ENCODE measurements around the gene MAPK8IP1.

The MAPK8IP1 gene

GRCh38 chr11:45906096-45906682, 20.7 kb downstream of the MAPK8IP1 start:
- no peak overlapping the region for H3K27ac Mint-ChIP-seq
- peaks cover 24% of the 10 kb centered on the region for H3K36me3 Mint-ChIP-seq
- H3K4me1 Mint-ChIP-seq: peaks cover 19% of the 10 kb centered on the region
- ATAC-seq (peak; percentile 3), DNase-seq (ENCODE audit: low spot score in 2 of 2) (no peak)
- no peaks in the 10 kb centered on the region for H3K9me3 Mint-ChIP-seq
- H3K4me3 Mint-ChIP-seq: no peak overlapping the region

GRCh38 chr11:45906965-45907611, 21.6 kb downstream of the MAPK8IP1 start, which contains the start of gene FREY1:
TSS of gene FREY1 (minus strand) at chr11:45907271. CDS start at chr11:45907245, 26 bp downstream.
- H3K27ac Mint-ChIP-seq: peak within 1 kb of the TSS; percentile 60
- no peaks in the 10 kb centered on the region for H3K9me3 Mint-ChIP-seq
- H3K4me1 Mint-ChIP-seq: peaks cover 19% of the 10 kb centered on the region
- peaks cover 33% of the 10 kb centered on the region for H3K36me3 Mint-ChIP-seq
- DNase-seq (ENCODE audit: low spot score in 2 of 2) (no peak), ATAC-seq (no peak)
- H3K4me3 Mint-ChIP-seq: no peak within 1 kb of the TSS

GRCh38 chr11:45907911-45908370, 22.5 kb downstream of the MAPK8IP1 start:
- H3K9me3 Mint-ChIP-seq: no peaks in the 10 kb centered on the region
- peaks cover 41% of the 10 kb centered on the region for H3K36me3 Mint-ChIP-seq
- H3K4me1 Mint-ChIP-seq: peaks cover 19% of the 10 kb centered on the region
- DNase-seq (ENCODE audit: low spot score in 2 of 2): no peak
- no peak overlapping the region for H3K4me3 Mint-ChIP-seq
- no peak for ATAC-seq
- peak overlapping the region; percentile 60 for H3K27ac Mint-ChIP-seq

- no peak overlapping the region for H3K27ac Mint-ChIP-seq
- ATAC-seq (no peak), DNase-seq (ENCODE audit: low spot score in 2 of 2) (no peak)
- H3K9me3 Mint-ChIP-seq: no peaks in the 10 kb centered on the region
- H3K4me1 Mint-ChIP-seq: peaks cover 28% of the 10 kb centered on the region
- H3K4me3 Mint-ChIP-seq: no peak overlapping the region
- peaks cover 50% of the 10 kb centered on the region for H3K36me3 Mint-ChIP-seq
These were observed 24.4 kb downstream of the MAPK8IP1 start for GRCh38 chr11:45909594-45910475.

GRCh38 chr11:45910623-45911022, 25.2 kb downstream of the MAPK8IP1 start:
- no peak overlapping the region for H3K4me3 Mint-ChIP-seq
- H3K27ac Mint-ChIP-seq: no peak overlapping the region
- H3K9me3 Mint-ChIP-seq: no peaks in the 10 kb centered on the region
- no peak for DNase-seq (ENCODE audit: low spot score in 2 of 2)
- ATAC-seq: no peak
- peaks cover 34% of the 10 kb centered on the region for H3K4me1 Mint-ChIP-seq
- H3K36me3 Mint-ChIP-seq: peaks cover 56% of the 10 kb centered on the region

GRCh38 chr11:45913514-45913913, 28.1 kb downstream of the MAPK8IP1 start:
- no peak for DNase-seq (ENCODE audit: low spot score in 2 of 2)
- Mint-ChIP-seq H3K27ac (no peak overlapping the region), H3K36me3 (peaks cover 68% of the 10 kb centered on the region), H3K9me3 (no peaks in the 10 kb centered on the region), H3K4me1 (peaks cover 43% of the 10 kb centered on the region), H3K4me3 (no peak overlapping the region)
- ATAC-seq: no peak

GRCh38 chr11:45913942-45914635, 28.6 kb downstream of the MAPK8IP1 start:
- H3K4me1 Mint-ChIP-seq: peaks cover 44% of the 10 kb centered on the region
- H3K9me3 Mint-ChIP-seq: no peaks in the 10 kb centered on the region
- DNase-seq (ENCODE audit: low spot score in 2 of 2) (no peak), ATAC-seq (no peak)
- peaks cover 67% of the 10 kb centered on the region for H3K36me3 Mint-ChIP-seq
- H3K27ac Mint-ChIP-seq: no peak overlapping the region
- H3K4me3 Mint-ChIP-seq: no peak overlapping the region

GRCh38 chr11:45915446-45915845, 30.0 kb downstream of the MAPK8IP1 start:
- Mint-ChIP-seq H3K4me1 (peaks cover 54% of the 10 kb centered on the region), H3K4me3 (peak overlapping the region; percentile 97), H3K36me3 (peaks cover 63% of the 10 kb centered on the region), H3K9me3 (no peaks in the 10 kb centered on the region), H3K27ac (no peak overlapping the region)
- DNase-seq (ENCODE audit: low spot score in 2 of 2): no peak
- no peak for ATAC-seq

GRCh38 chr11:45917286-45917622, 31.8 kb downstream of the MAPK8IP1 start:
- Mint-ChIP-seq H3K4me1 (peaks cover 62% of the 10 kb centered on the region), H3K36me3 (peaks cover 47% of the 10 kb centered on the region)

GRCh38 chr11:45917623-45918330, 32.3 kb downstream of the MAPK8IP1 start, which contains the start of gene PEX16:
TSS of gene PEX16 (minus strand) at chr11:45917877. CDS start at chr11:45917811, 66 bp downstream.
- peaks cover 62% of the 10 kb centered on the region for H3K4me1 Mint-ChIP-seq
- peak within 1 kb of the TSS; percentile 97 for H3K4me3 Mint-ChIP-seq
- peak within 1 kb of the TSS; percentile 97 for H3K27ac Mint-ChIP-seq
- H3K9me3 Mint-ChIP-seq: no peaks in the 10 kb centered on the region
- H3K36me3 Mint-ChIP-seq: peaks cover 42% of the 10 kb centered on the region
- peak; percentile 80 to 96 for DNase-seq (ENCODE audit: low spot score in 2 of 2)
- ATAC-seq: peak; percentile 91

More at GRCh38 chr11:45917286-45917622, 31.8 kb downstream of the MAPK8IP1 start:
- Mint-ChIP-seq H3K27ac (peak overlapping the region; percentile 97), H3K9me3 (no peaks in the 10 kb centered on the region), H3K4me3 (peak overlapping the region; percentile 97)
- ATAC-seq: peak; percentile 0
- DNase-seq (ENCODE audit: low spot score in 2 of 2): no peak

GRCh38 chr11:45918331-45918941, 33.0 kb downstream of the MAPK8IP1 start:
- peak; percentile 56 for ATAC-seq
- peaks cover 60% of the 10 kb centered on the region for H3K4me1 Mint-ChIP-seq
- peaks cover 36% of the 10 kb centered on the region for H3K36me3 Mint-ChIP-seq
- H3K4me3 Mint-ChIP-seq: peak overlapping the region; percentile 97
- peak; percentile 62 to 86 for DNase-seq (ENCODE audit: low spot score in 2 of 2)
- H3K9me3 Mint-ChIP-seq: no peaks in the 10 kb centered on the region
- H3K27ac Mint-ChIP-seq: peak overlapping the region; percentile 97

- Mint-ChIP-seq H3K36me3 (peaks cover 32% of the 10 kb centered on the region), H3K9me3 (no peaks in the 10 kb centered on the region), H3K4me1 (peaks cover 59% of the 10 kb centered on the region), H3K27ac (peak overlapping the region; percentile 97), H3K4me3 (peak overlapping the region; percentile 97)
- DNase-seq (ENCODE audit: low spot score in 2 of 2) (no peak), ATAC-seq (no peak)
These were observed 33.7 kb downstream of the MAPK8IP1 start for GRCh38 chr11:45918962-45919675.

- H3K4me1 Mint-ChIP-seq: peaks cover 64% of the 10 kb centered on the region
- peak overlapping the region; percentile 97 for H3K4me3 Mint-ChIP-seq
- H3K9me3 Mint-ChIP-seq: no peaks in the 10 kb centered on the region
- ATAC-seq (no peak), DNase-seq (ENCODE audit: low spot score in 2 of 2) (no peak)
- peaks cover 32% of the 10 kb centered on the region for H3K36me3 Mint-ChIP-seq
- H3K27ac Mint-ChIP-seq: peak overlapping the region; percentile 54
These were observed 34.5 kb downstream of the MAPK8IP1 start for GRCh38 chr11:45919806-45920530.
